Osteoblast (primary cell): ENCODE measurements around the gene ECD. TPM values are rescaled to one million over a fixed set of nuclear protein-coding genes. Genes with fewer than 3 reads are reported as not detected.

ENCODE experiments used
- DNase-seq: peaks from one replicate; pipeline ENCODE4 v3.0.0; 2011; ENCODE audit warnings: low spot score, mixed read lengths; ENCODE audit not compliant: insufficient read length; ENCODE audit errors: missing footprints
- H2AFZ ChIP-seq: 2 replicates; pipeline ENCODE4 v1.6.0; 2011; ENCODE audit warnings: mild to moderate bottlenecking, low read length
- H3K27ac ChIP-seq: 2 replicates; pipeline ENCODE4 v1.5.1; 2011; ENCODE audit warnings: mild to moderate bottlenecking, low read depth, low read length, moderate library complexity
- H3K27me3 ChIP-seq: 2 replicates; pipeline ENCODE4 v1.6.0; 2012; ENCODE audit warnings: mild to moderate bottlenecking, control low read depth, inconsistent platforms, low read length, moderate library complexity; ENCODE audit not compliant: insufficient read depth
- H3K36me3 ChIP-seq: 2 replicates; pipeline ENCODE4 v1.5.1; 2011; ENCODE audit warnings: mild to moderate bottlenecking, low read length, control low read depth, moderate library complexity; ENCODE audit not compliant: insufficient read depth
- H3K4me1 ChIP-seq: 2 replicates; pipeline ENCODE4 v1.5.1; 2011; ENCODE audit warnings: mild to moderate bottlenecking, low read length, control low read depth, moderate library complexity; ENCODE audit not compliant: insufficient read depth
- H3K4me2 ChIP-seq: 2 replicates; pipeline ENCODE4 v1.6.0; 2011; ENCODE audit warnings: mild to moderate bottlenecking, low read length; ENCODE audit not compliant: insufficient read depth
- H3K4me3 ChIP-seq: fragments of 200-600 bp; sonication (generic); 3 replicates; pipeline ENCODE4 v1.5.1; 2012; ENCODE audit warnings: mild to moderate bottlenecking, low read length, inconsistent platforms; ENCODE audit not compliant: insufficient read depth
- H3K79me2 ChIP-seq: 2 replicates; pipeline ENCODE4 v1.6.0; 2012; ENCODE audit warnings: mild to moderate bottlenecking, low read length, control low read depth, inconsistent platforms; ENCODE audit not compliant: insufficient read depth
- H3K9me3 ChIP-seq: 2 replicates; pipeline ENCODE4 v1.5.1; 2011; ENCODE audit warnings: low read depth, low read length, control low read depth
- H4K20me1 ChIP-seq: 2 replicates; pipeline ENCODE4 v1.6.0; 2012; ENCODE audit warnings: mild to moderate bottlenecking, low read length, control low read depth; ENCODE audit not compliant: insufficient read depth
- total RNA-seq: library from RNA; depleted of rRNA; stranded (reverse); fragments of >200 nt; gene quantifications from 2 replicates; pipeline ENCODE4 v1.2.3, GENCODE V29; 2012
- TF ChIP-seq, protein P1 (sequence below): IDR thresholded peaks from 2 replicates; pipeline ENCODE4 v1.5.1; 2011; ENCODE audit warnings: mild to moderate bottlenecking, low read depth, low read length, moderate library complexity; ENCODE audit errors: extremely low read depth

The ECD gene
- total RNA-seq, 1 donor: 35.5 TPM

DNA sequence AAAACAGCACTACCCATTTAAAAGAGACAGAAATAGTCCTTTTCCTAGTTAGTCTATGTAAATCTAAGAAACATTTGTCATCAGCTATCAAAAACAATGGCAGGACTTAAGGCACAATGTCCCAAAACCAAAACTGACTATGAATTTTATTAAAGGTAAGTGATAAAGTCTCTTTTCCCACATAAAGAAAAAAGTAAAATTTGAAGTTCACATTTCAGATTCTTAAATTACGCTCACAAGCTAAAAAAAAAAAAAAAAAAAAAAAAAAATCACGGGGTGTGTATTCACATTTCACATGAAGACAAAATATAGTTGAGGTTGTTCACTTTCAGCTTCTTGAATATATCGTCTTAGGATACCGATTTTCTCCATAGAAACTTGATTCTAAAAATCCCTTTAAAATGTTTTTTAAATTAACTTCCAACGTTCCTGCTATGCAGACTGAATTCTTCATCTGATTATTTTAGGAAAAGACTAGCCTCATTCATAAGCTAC lies 72.8 kb downstream of the ECD start:
- H3K4me1 ChIP-seq: peaks cover 16% of the 10 kb centered on the region
- no peaks in the 10 kb centered on the region for H3K9me3 ChIP-seq
- peak overlapping the region; percentile 27 for H2AFZ ChIP-seq
- no peaks in the 10 kb centered on the region for H3K27me3 ChIP-seq
- H3K27ac ChIP-seq: peak overlapping the region; percentile 88
- no peaks in the 10 kb centered on the region for H3K36me3 ChIP-seq
- peaks cover 3% of the 10 kb centered on the region for H4K20me1 ChIP-seq
- H3K4me2 ChIP-seq: peak overlapping the region; percentile 83
- no peak for DNase-seq
- peaks cover 48% of the 10 kb centered on the region for H3K79me2 ChIP-seq
- TF ChIP-seq, protein P1, sequence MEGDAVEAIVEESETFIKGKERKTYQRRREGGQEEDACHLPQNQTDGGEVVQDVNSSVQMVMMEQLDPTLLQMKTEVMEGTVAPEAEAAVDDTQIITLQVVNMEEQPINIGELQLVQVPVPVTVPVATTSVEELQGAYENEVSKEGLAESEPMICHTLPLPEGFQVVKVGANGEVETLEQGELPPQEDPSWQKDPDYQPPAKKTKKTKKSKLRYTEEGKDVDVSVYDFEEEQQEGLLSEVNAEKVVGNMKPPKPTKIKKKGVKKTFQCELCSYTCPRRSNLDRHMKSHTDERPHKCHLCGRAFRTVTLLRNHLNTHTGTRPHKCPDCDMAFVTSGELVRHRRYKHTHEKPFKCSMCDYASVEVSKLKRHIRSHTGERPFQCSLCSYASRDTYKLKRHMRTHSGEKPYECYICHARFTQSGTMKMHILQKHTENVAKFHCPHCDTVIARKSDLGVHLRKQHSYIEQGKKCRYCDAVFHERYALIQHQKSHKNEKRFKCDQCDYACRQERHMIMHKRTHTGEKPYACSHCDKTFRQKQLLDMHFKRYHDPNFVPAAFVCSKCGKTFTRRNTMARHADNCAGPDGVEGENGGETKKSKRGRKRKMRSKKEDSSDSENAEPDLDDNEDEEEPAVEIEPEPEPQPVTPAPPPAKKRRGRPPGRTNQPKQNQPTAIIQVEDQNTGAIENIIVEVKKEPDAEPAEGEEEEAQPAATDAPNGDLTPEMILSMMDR: no peak
- peak overlapping the region; percentile 86 for H3K4me3 ChIP-seq

GRCh38 chr10:73093922-73094850 lies 73.6 kb downstream of the ECD start:
- DNase-seq: no peak
- Histone ChIP-seq H3K79me2 (peaks cover 55% of the 10 kb centered on the region), H3K4me1 (peaks cover 16% of the 10 kb centered on the region), H3K4me3 (peak overlapping the region; percentile 86), H3K9me3 (no peaks in the 10 kb centered on the region), H3K4me2 (peak overlapping the region; percentile 83), H3K27ac (peak overlapping the region; percentile 88), H4K20me1 (peaks cover 3% of the 10 kb centered on the region), H2AFZ (no peak overlapping the region), H3K27me3 (no peaks in the 10 kb centered on the region), H3K36me3 (no peaks in the 10 kb centered on the region)
- TF ChIP-seq, protein P1: no peak

GRCh38 chr10:73092830-73093229 lies 75.0 kb downstream of the ECD start:
- no peak for DNase-seq
- no peak overlapping the region for H3K27ac ChIP-seq
- no peaks in the 10 kb centered on the region for H3K36me3 ChIP-seq
- no peak overlapping the region for H3K4me3 ChIP-seq
- peaks cover 68% of the 10 kb centered on the region for H3K79me2 ChIP-seq
- H3K27me3 ChIP-seq: no peaks in the 10 kb centered on the region
- peaks cover 24% of the 10 kb centered on the region for H3K4me1 ChIP-seq
- TF ChIP-seq, protein P1: no peak
- H2AFZ ChIP-seq: no peak overlapping the region
- H4K20me1 ChIP-seq: peaks cover 3% of the 10 kb centered on the region
- no peak overlapping the region for H3K4me2 ChIP-seq
- H3K9me3 ChIP-seq: no peaks in the 10 kb centered on the region

- Histone ChIP-seq H3K4me2 (no peak overlapping the region), H3K79me2 (peaks cover 84% of the 10 kb centered on the region), H4K20me1 (peaks cover 5% of the 10 kb centered on the region)
Measured at GRCh38 chr10:73088304-73088703, 79.5 kb downstream of the ECD start.

More at GRCh38 chr10:73088304-73088703, 79.5 kb downstream of the ECD start:
- Histone ChIP-seq H3K27me3 (no peaks in the 10 kb centered on the region), H3K9me3 (no peaks in the 10 kb centered on the region), H3K36me3 (no peaks in the 10 kb centered on the region), H3K4me3 (no peak overlapping the region), H3K4me1 (peaks cover 23% of the 10 kb centered on the region), H2AFZ (no peak overlapping the region), H3K27ac (peak overlapping the region; percentile 0)
- TF ChIP-seq, protein P1: no peak
- DNase-seq: no peak
